Left lung (tissue), 10 donors: Measurements from ENCODE around the gene IFITM10. TPM values are rescaled to one million over a fixed set of nuclear protein-coding genes. Genes with fewer than 3 reads are reported as not detected.
A peak's percentile ranks its signal among the peaks of the same experiment; 100 is the strongest.

Experiments
- ATAC-seq: fragments of 200-7000 bp; cut with Tn5 transposase; one replicate; pipeline ENCODE4 v1.9.1; 2020; ENCODE audit warnings: moderate library complexity
- DNase-seq, 4 donors: peaks; one replicate each; pipeline ENCODE4 v3.0.0-alpha.2; 2013 to 2020
- H3K27ac ChIP-seq, 2 donors: fragments of 200-600 bp; sonication (generic) in 1 of 2; one replicate each; pipeline versions ENCODE4 v1.5.0 to v1.8.0; 2020 to 2021
- H3K27me3 ChIP-seq, 2 donors: fragments of 200-600 bp; sonication (generic) in 1 of 2; one replicate each; pipeline versions ENCODE4 v1.5.0 to v1.8.0; 2020 to 2021
- H3K36me3 ChIP-seq, 2 donors: fragments of 200-600 bp; sonication (generic) in 1 of 2; one replicate each; pipeline versions ENCODE4 v1.5.0 to v1.8.0; 2020 to 2021
- H3K4me1 ChIP-seq, 2 donors: fragments of 200-600 bp; one replicate each; pipeline ENCODE4 v1.8.0; 2021
- H3K4me3 ChIP-seq, 2 donors: fragments of 200-600 bp; sonication (generic) in 1 of 2; one replicate each; pipeline versions ENCODE4 v1.5.0 to v1.8.0; 2020 to 2021; ENCODE audit warnings: mild to moderate bottlenecking in 1 of 2
- H3K9me3 ChIP-seq, 2 donors: fragments of 200-600 bp; sonication (generic) in 1 of 2; one replicate each; pipeline versions ENCODE4 v1.5.0 to v1.8.0; 2020 to 2021
- CTCF ChIP-seq, 2 donors: fragments of 200-600 bp; sonication (generic) in 1 of 2; IDR thresholded peaks; one replicate each; pipeline versions ENCODE4 v1.5.0 to v1.8.0; 2021; ENCODE audit warnings: antibody characterized with exemption in 2 of 2
- intact Hi-C, 2 donors: fragments of 100-400 bp; cut with DNase I; formaldehyde crosslinking; loops; one replicate each; pipeline versions ENCODE4 v1.11.2 to v1.14.2; 2022
- polyA plus RNA-seq, 6 donors: library from polyadenylated mRNA; unstranded; fragments of 120-200 nt; gene quantifications; one replicate each; pipeline ENCODE4 v1.2.1, GENCODE V29; 2013; ENCODE audit not compliant: insufficient read length in 6 of 6
- total RNA-seq, 2 donors: library from RNA; stranded (reverse); fragmentation: NEBNext Ultra II Directional; extraction: Animal tissue kit (Norgen Biotek cat#: 25700); gene quantifications; one replicate each; pipeline ENCODE4 v1.2.1, GENCODE V29; 2021
- donor health status: DM: no; HTN: yes; CAD: no.
- donor health status: DM: no; HTN: no; CAD: no.

Gene IFITM10
- total and polyA plus RNA-seq, 8 donors: 0.07 to 16.5 (median 0.22) TPM; not detected in 1

DNA sequence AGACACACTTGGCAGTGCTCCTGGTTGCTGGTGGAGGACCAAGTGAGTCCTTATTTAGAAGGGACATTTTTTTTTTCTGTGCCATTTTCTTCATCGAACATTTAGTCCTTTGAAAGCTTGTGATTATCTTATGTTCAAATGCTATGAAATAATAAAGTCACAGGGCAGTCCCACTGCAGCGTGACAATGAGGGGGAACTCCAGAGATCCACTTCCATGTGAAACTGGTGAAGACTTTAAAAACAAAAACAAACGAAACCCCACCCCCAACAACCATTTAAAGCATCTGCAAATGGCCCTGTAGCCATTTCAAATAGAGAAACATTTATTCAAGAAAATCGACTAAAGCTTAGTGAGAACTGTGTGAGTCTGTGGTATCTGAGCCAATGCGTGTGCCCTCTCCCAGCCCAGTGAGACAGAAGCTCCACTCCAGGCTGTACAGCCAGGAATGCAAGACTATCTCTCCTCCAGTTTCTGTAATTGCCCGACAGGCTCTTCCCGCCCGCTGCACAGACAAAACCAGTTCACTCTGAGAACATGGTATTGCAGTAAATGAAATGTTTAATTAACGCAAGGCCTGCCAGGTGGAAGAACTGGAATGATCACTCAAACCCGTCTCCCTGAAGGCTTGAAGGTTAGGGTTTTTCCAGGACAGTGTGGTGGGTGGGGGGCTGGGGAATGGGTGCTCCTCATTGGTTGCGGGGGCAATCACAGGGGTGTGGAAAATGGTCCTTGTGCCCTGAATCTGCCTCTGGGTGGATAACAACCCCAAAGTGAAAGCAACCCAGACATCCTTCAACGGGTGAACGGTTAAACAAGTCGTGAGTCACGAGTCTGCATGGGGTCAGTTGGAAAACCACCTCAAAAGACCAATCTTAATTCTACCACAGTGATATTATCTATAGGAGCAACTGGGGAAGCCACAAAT lies 45.0 kb downstream of the IFITM10 start:
- H3K4me3 ChIP-seq: no peak overlapping the region
- TF ChIP-seq CTCF (IDR thresholded peaks at IDR 0.05): no peak
- no peak overlapping the region for H3K27ac ChIP-seq
- DNase-seq (no peak), ATAC-seq (peak; percentile 24)
- H3K4me1 ChIP-seq: no peaks in the 10 kb centered on the region
- peaks cover 4 to 44% of the 10 kb centered on the region in 2 donors for H3K27me3 ChIP-seq
- intact Hi-C loops: no loop called here
- no peaks in the 10 kb centered on the region for H3K9me3 ChIP-seq
- no peaks in the 10 kb centered on the region for H3K36me3 ChIP-seq

DNA sequence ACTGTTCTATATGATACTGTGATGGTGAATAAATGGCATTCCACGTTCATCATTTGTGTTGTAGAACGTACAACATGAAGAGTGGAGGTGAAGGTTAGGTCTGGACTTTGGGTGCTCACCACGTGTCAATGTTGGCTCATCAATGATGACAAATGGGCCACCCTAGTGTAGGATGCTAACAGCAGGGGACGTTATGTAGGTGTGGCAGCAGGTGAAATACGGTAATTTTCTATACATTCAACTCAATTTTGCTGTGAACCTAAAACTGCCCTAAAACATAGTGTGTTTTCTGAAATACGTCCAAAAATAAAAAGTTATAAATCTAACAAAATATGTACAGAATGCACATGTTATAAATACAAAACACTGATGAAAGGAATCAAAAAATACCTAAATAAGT lies 47.2 kb downstream of the IFITM10 start:
- TF ChIP-seq CTCF (IDR thresholded peaks at IDR 0.05): no peak
- DNase-seq: no peak

DNA sequence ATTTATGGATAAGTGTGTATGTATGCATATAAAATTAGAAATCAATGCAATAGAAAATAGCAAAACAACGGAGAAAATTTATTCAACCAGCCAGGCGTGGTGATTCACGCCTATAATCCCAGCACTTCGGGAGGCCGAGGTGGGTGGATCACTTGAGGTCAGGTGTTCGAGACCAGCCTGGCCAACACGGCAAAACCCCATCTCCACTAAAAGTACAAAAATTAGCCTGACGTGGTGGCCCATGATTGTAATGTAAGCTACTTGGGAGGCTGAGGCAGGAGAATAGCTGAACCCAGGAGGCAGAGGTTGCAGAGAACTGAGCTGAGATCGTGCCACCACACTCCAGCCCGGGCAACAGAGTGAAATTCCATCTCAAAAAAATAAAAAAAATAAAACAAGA lies 47.9 kb downstream of the IFITM10 start:
- intact Hi-C loops: no loop called here
- H3K27me3 ChIP-seq: peaks cover 4 to 55% of the 10 kb centered on the region in 2 donors
- DNase-seq (no peak), ATAC-seq (no peak)
- H3K36me3 ChIP-seq: no peaks in the 10 kb centered on the region
- no peak overlapping the region for H3K4me3 ChIP-seq
- H3K9me3 ChIP-seq: no peaks in the 10 kb centered on the region
- H3K4me1 ChIP-seq: no peaks in the 10 kb centered on the region
- no peak overlapping the region for H3K27ac ChIP-seq
- TF ChIP-seq CTCF (IDR thresholded peaks at IDR 0.05): no peak

More for the DNA sequence above, 47.2 kb downstream of the IFITM10 start:
- Histone ChIP-seq H3K36me3 (no peaks in the 10 kb centered on the region), H3K27ac (no peak overlapping the region), H3K9me3 (no peaks in the 10 kb centered on the region), H3K27me3 (peaks cover 4 to 58% of the 10 kb centered on the region in 2 donors), H3K4me3 (no peak overlapping the region), H3K4me1 (no peaks in the 10 kb centered on the region)
- ATAC-seq: no peak
- intact Hi-C loops: no loop called here

- Histone ChIP-seq H3K27ac (no peak overlapping the region), H3K4me3 (no peak overlapping the region), H3K9me3 (no peaks in the 10 kb centered on the region), H3K36me3 (no peaks in the 10 kb centered on the region), H3K27me3 (peaks cover 4 to 43% of the 10 kb centered on the region in 2 donors), H3K4me1 (no peaks in the 10 kb centered on the region)
- no peak for DNase-seq
- TF ChIP-seq CTCF (IDR thresholded peaks at IDR 0.05): no peak
- intact Hi-C loops: no loop called here
- no peak for ATAC-seq
Measured at GRCh38 chr11:1701091-1701807, 49.1 kb downstream of the IFITM10 start.

GRCh38 chr11:1699771-1700170 lies 50.6 kb downstream of the IFITM10 start:
- TF ChIP-seq CTCF (IDR thresholded peaks at IDR 0.05): no peak
- no peak for ATAC-seq
- intact Hi-C loops: no loop called here

More at GRCh38 chr11:1699771-1700170, 50.6 kb downstream of the IFITM10 start:
- DNase-seq: no peak
- Histone ChIP-seq H3K4me1 (no peaks in the 10 kb centered on the region), H3K9me3 (no peaks in the 10 kb centered on the region), H3K4me3 (no peak overlapping the region), H3K36me3 (no peaks in the 10 kb centered on the region), H3K27ac (no peak overlapping the region), H3K27me3 (peaks cover 4 to 31% of the 10 kb centered on the region in 2 donors)
